ENCODE results near the gene SLC9A3.
A peak's percentile ranks its signal among the peaks of the same experiment; 100 is the strongest.

Gene SLC9A3

DNA sequence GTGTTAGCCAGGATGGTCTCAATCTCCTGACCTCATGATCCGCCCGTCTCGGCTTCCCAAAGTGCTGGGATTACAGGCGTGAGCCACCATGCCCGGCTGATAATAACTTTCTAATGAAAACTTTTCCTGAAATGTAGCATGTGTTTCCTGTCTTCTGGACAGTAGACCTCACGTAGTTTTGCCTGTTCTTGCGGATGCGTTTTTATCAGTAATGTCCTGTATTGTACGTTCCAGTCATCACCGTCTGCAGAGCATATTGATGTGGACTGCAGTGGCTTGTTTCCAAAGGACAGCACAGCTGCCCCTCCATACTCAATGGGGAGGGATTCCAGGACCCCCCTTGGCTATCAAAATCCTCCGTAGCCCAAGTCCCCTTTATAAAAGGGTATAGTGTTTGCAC lies 68.4 kb downstream of the SLC9A3 start:
- no peak for DNase-seq

GRCh38 chr5:454936-455335 lies 69.3 kb downstream of the SLC9A3 start:
- no peak for DNase-seq

- DNase-seq, result no peak
Observed at GRCh38 chr5:453725-454481, 70.3 kb downstream of the SLC9A3 start.

DNA sequence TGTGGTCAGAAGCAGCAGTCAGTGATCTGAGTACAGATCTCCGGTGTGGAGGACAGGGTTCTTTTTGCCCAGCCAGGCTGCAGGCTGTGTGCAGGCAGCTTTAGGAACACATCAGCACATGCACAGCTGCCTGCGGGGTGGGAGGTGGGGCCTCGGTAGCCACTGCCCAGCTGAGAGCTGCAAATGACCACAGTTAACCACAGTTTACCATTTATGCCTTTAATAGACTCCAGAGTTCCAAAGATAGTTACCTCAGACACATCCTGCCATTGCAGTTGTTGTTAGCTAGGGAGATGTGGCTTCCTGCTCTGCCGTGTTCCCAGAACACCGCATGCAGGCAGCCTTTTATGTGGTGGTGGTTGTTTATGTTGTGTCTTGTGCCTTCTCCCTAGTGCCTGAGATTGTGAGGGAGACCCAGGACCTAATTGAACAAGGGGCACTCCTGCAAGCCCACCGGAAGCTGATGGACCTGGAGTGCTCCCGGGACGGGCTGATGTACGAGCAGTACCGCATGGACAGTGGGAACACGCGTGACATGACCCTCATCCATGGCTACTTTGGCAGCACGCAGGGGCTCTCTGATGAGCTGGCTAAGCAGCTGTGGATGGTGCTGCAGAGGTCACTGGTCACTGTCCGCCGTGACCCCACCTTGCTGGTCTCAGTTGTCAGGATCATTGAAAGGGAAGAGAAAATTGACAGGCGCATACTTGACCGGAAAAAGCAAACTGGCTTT lies 71.1 kb downstream of the SLC9A3 start:
- no peak for DNase-seq

- no peak for DNase-seq
Observed at GRCh38 chr5:451587-452458, 72.4 kb downstream of the SLC9A3 start.

DNA sequence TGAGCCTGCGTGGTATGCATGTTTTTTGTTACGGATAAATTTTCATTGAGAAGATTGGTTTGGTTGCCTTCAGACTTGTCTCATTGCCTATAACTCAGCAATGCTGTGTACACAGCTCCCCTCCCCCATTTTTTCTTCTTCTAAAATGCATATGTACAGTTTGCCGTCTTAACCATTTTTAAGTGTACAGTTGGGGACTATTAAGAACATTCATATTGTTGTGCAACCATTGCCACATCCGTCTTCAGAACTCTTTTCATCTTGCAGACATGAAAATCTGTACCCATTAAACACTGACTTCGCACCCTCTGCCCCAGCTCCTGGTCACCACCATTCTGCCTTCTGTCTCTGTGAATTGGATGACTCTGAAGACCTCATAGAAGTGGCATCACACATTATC lies 75.1 kb downstream of the SLC9A3 start:
- DNase-seq, result no peak

DNA sequence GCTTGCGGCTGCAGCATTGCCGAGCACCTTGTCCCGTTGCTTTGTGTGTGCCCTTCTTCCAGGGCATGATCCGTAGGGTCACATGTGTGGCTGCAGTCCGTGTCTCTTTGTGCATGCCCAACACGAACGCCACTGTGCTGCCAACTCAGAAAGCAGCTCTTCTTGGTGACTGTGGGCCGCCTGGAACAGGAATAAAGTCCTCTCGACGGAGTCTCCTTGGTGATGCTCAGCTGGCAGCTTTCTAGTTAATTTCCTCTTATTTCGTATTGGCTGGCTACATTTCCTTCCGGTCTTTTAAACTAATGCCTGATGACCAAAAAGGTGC lies 75.5 kb downstream of the SLC9A3 start:
- DNase-seq, result no peak

DNA sequence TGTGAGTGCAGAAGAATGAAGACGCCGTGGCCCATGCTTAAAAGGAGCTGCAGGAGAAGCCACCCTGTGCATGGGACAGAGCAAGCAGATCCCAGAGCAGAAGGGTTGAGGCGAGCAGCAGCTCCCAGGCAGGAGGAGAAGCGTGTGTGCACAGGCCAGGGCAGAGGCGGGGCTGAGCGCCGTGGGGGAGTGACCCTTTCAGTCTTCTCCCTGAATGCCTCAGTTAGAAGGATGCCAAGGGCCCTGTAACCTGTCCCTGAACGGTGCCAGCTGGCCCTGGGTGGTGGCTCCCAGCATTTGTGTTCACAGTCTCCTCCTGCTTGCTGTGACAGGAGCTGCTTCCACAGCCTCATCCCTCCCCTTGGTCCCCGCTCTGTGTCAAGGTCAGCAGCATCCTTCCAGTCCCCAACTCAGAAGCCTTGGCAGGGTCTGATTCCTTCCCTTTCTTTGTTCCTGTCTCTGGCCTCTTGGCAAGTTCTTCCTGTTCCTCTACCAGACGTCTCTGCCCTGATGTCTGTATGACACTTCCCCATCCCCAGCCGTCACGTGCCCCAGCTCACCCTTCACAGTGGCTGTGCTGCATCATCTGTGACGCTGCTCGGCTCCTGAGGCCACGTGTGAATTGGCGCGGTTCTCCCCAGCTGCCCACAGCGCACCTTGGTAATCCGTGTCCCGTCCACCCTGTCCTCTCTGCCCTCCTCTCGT lies 76.0 kb downstream of the SLC9A3 start:
- DNase-seq, result no peak

GRCh38 chr5:447501-447900 lies 76.7 kb downstream of the SLC9A3 start:
- no peak for DNase-seq

DNA sequence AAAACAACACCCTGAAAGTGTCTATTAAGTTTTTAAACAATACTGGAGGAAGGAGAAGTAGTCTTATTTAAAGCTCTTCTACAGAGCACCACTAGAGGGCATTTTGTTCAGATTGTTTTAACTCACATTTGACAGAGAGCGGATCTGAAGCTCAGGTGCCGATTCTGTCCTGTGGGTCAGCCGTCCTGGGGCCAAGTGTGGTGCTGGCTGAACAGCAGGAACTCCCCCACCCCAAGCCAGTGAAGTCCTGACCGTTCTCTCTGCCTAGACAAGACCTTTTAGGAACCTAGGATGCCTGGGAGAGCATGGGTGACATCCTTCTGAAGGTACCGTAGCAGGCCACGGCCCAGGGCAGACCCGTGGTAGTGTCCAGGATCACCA lies 77.4 kb downstream of the SLC9A3 start:
- peak; percentile 57 for DNase-seq

GRCh38 chr5:446066-446882 lies 78.0 kb downstream of the SLC9A3 start:
- no peak for DNase-seq

DNA sequence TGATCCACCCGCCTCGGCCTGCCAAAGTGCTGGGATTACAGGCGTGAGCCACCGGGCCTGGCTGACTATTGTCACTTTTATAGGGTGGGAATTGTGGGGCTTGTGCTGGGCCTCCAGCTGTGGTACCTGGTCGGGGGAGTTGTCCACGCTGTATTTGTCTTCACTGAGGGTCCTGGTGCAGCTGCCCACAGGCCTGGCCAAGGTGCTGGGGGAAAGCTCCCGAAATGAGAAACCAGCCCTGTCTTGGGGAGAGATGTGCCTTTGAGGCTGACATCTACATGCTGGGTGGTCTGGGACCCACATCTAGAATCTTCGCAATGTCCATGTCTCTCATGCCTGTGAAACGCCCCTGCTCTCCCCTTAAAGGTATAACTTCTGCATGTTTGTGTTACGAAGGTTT lies 78.7 kb downstream of the SLC9A3 start:
- no peak for DNase-seq

DNA sequence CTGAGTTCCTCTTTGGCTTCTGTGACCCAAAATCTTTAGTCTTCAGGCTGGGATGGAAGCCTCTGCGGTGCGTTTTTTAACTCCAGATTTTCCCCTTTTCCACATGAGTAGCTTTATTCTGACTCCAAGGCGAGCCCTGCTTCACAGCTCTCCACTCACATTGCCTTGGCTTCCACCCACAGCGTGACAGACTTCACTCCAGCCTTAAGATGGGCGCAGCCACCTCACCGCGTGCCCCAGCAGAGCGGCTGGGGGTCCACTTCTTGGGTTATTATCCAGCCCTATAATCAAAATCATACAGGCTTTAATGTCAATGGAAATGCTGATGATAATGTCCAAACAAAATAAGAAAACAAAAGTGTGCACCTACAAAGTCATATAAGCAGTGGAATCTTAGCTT lies 80.0 kb downstream of the SLC9A3 start:
- no peak for DNase-seq

- peak; percentile 42 for DNase-seq
Observed at GRCh38 chr5:443239-444151, 80.8 kb downstream of the SLC9A3 start.

DNA sequence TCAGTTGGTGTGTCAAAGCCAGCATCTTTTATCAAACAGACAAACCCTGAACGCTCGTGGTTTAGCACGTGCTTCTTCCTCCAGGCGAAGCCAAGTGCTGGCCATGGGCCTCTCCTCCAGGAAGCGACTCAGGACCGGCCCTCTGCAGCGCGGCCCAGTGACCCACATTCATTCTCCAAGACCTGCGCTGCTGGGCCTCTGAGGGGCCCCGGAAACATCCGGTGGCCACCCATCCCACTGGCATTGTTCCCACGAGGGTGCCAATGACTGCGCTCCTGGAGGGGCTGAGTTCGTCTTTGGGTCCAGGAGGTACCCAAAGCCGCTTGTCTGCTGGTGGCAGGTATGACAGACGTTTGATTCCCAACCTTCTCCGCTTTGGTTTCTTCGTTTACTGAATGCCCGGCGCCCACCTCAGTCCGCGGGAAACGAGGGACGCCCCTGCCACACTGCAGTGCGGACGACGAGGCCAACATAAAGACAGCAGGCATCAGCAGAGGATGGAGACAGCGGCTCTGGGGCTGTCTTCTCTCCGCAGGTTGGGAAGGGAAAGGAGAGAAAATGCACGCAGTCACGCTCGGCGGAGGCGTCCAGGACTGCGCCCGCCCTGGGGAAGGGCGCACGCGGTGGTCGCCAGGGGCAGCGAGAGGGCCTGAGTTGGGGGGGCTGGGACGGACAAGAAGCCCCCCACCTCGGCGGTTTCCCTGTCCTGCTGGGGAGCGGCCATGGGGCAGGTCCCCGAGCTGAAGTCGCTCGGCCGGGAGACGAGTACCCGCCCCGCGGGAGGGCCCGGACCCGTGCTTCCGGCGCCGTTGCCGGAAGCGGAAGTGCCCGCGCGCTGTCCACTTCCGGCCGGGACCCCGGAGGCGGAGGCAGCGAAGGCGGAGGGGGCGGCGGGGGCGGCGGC lies 81.7 kb downstream of the SLC9A3 start, which contains the start of gene EXOC3:
TSS of gene EXOC3 (plus strand) at position 842 of the 904 bp plus-strand sequence. CDS start 3,030 bp downstream, outside the sequence.
- peak; percentile 88 for DNase-seq

GRCh38 chr5:441996-442334 lies 82.3 kb downstream of the SLC9A3 start:
- DNase-seq, result no peak

- DNase-seq, result no peak
Observed at GRCh38 chr5:440401-441201, 83.6 kb downstream of the SLC9A3 start.

DNA sequence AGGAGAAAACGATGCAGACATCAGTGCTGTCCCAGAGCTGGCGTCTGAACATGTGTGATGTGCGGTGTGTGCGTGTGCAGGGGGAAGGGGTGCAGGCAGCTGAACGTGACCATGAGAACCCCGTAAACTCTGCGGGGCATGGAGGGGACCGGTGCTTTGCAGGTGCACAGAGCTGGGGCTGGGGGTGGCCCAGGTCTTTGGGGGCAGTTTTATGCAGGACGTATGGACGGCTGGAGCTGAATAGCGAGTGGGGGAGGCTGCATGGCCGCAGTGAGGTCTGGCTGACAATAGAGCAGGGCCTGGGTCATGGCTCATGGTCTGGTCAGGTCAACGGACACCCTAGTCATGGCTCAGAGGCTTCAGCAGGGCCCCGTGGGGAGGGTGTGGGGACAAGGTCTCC lies 84.6 kb downstream of the SLC9A3 start:
- DNase-seq, result no peak

DNA sequence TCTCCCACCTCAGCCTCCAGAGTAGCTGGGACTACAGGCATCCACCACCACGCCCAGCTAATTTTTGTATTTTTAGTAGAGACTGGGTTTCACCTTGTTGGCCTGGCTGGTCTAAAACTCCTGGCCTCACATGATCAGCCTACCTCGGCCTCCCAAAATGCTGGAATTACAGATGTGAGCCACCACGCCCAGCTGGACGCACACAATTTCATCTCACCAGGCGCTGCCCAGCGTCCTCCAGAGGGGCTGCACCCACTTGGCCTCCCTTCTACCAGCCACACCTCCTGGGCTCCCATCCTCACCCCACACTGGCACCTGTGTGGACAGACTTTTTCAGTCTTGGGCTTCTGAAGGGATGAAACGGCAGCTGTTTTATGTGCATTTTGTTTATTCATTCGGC lies 85.1 kb downstream of the SLC9A3 start:
- no peak for DNase-seq

Data from NCI-H69 (cell line).